ENCODE measurements around the gene SLFNL1. TPM values are rescaled to one million over a fixed set of nuclear protein-coding genes. Genes with fewer than 3 reads are reported as not detected.

The SLFNL1 gene
- total RNA-seq, 1 donor from 2014 or later, result 0.27 TPM

GRCh38 chr1:40987439-40988276 is 33.9 kb downstream of the SLFNL1 start:
- intact Hi-C loops (cut with micrococcal nuclease), result no loop called here

DNA sequence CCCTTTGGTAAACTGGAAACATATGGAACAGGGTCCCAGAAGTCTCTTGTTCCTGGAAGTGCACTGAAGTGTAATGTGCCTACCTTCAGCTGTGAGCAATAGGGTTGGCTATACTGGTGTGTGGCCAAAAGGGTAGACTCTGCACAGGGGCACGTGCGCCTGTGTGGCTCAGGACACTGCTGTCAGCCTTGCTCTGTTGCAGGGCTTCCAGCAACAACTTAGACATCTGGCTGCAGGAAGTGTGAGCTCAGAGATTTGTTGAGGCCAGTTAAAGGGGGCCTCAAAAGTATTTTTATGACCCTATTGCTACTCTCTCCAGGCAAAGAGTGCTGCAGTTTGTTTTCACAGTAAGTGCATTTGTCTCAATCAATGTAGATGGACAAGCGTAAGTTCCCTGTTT is 34.6 kb downstream of the SLFNL1 start:
- intact Hi-C loops (cut with micrococcal nuclease), result no loop called here

DNA sequence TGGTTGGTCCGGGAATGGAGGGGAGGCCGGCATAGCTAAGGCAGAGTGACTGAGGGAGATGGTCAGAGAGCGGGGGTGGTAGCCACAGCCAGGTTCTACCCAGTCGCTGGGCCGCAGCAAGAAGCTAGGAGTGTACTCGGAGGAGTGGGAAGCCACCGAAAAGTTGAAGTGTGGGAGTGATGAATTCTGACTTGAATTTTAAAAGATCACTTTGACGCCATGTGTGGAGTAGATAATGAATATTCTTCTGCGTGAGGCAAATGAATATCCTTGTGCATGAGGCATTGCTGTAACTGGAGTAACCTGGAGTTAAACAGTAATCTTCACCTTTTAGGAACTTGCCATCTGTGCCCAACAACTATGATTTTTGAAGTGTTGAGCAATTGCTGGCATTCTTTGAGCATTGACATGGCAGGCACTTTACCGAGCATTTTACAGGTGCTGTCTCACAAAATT is 35.2 kb downstream of the SLFNL1 start:
- intact Hi-C loops (cut with micrococcal nuclease), result no loop called here

DNA sequence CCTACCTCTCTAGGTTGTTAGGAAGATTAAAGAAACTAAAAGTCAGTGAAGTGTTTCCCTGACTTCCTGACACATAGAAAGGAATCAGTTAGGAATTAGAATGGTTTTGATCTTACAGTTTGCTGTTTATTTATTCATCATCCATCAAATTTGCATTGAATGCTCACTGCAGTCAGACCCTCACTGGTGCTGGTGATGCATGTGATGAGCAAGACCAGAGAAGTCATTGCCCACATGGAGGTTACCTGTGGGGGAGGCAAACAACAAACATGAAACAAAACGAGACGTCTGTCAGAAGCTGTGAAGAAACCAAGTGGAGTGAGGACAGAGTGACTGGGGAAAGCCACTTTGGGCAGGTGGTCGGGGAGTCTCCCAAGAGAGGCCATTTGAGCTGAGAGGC is 35.6 kb downstream of the SLFNL1 start:
- intact Hi-C loops (cut with micrococcal nuclease), result no loop called here

DNA sequence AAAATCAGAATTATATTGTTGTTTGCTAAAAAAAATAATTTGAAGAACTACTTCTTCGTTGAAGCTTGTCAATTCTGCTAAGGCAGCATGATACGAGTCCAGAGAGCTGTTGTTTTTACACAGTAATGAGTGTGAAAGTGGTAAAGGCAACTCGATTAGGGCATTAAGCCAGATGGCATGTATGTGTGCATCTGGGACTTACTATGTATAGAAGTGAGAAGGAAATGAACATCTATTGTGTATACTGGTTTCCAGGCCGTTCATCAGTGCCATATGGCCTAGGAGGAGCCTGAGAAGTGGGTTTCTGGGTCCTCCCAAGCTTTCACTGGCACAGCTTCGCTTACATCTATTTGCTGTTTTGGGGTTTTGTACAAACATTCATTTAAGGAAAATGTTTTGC is 36.4 kb downstream of the SLFNL1 start:
- intact Hi-C loops (cut with micrococcal nuclease), result no loop called here

DNA sequence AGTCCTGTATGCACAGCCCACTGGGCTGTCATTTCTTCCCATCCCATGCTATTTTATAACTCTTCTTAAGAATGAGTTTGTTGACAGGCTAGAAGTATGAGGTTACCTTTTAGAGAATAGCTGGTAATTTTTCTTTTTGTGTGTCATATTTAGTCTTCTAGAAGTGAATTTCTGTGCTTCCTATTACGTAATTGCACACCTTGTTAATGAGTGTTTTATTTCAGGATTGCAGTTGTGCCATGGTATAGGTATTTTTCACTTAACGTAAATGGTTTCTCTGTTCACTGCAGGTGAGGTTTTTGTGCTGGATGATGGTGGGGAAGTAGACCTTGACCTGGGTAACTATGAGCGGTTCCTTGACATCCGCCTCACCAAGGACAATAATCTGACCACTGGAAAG is 37.0 kb downstream of the SLFNL1 start:
- intact Hi-C loops (cut with micrococcal nuclease), result no loop called here

GRCh38 chr1:40984066-40984465 is 37.5 kb downstream of the SLFNL1 start:
- intact Hi-C loops (cut with micrococcal nuclease), result no loop called here

DNA sequence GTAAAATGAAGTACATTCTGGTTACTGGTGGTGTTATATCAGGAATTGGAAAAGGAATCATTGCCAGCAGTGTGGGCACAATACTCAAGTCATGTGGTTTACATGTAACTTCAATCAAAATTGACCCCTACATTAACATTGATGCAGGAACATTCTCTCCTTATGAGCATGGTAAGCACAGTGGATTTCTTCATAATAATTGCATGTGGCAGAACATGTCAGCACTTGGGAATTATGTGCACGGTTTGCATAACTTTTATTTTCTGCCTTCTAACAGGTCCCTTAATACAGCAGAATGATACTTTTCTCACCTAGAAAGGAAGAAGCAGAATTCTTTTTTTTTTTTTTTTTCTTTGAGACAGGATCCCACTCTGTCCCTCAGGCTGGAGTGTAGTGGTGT is 38.2 kb downstream of the SLFNL1 start:
- intact Hi-C loops (cut with micrococcal nuclease), result no loop called here

GRCh38 chr1:40982721-40983120 is 38.8 kb downstream of the SLFNL1 start:
- intact Hi-C loops (cut with micrococcal nuclease), result no loop called here

DNA sequence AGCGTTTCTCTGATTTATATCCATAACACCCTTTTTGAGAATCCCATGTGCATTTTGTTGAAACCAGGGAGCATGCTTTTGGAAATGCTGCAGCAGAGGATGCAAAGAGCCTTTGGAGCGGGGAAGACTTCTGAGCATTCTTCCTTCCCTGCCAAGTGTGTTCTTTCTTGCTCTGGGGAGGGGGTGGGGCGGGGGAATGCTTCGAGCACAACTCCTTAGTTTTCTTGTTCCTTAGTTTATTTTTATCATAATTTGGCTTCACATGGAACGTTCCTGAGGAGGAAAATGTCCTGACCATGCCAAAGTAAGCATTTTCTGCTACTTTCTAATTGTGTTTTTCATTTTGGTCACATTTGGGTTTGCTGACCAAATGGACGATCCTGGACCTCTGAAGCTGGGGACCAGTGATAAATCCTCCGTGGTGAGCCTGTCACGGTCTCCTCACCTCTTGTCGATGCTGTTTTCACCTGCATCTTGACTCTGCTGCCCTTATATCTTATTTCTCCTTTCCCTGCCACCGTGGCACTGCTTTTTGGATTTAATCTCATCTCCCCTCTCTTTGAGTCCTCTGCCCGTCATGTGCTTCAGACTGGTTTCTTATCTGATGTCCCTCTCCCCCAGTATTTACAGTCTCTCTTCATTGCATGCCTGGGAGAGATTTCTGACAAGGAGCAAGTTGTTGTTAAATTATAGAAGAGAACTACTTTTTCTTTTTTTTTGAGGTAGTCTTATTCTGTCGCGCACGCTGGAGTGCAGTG is 39.7 kb downstream of the SLFNL1 start:
- intact Hi-C loops (cut with micrococcal nuclease), result no loop called here

DNA sequence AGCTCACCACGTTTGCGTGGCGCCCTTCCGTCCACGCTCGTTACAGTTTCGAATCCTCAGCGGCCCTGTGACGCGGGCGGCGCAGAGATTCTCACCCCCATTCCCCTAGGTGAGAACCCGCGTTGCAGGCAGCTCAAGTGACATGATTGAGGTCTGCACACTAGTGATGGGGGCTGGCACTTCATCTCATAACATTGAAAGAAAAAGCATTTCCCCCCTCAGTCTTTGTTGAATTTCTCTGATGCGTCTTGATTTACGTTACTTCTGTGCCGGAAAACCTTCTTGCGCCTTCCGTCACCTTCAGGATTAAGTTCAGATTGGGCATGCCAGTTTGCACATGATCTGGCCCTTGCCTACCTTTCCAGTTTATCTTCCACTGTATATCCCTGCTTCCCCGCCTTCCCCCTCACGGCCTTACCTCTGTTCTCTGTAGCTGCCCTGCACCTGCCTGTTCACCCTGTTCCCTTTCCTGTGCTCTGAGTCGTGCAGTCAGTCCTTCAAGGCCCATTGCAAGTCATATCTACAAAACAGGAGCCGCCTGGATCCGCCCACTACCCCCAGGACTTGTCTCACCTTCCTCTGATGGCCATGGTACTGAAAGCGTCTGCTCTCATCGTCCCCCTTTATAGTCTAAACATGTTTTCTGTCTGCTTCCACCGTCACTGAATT is 40.9 kb downstream of the SLFNL1 start:
- intact Hi-C loops (cut with micrococcal nuclease), result loop anchor here (1.0 kb wide), 1 partner anchor 23 kb away; no protein-coding TSS in a partner anchor

GRCh38 chr1:40980068-40980452 is 41.5 kb downstream of the SLFNL1 start:
- intact Hi-C loops (cut with micrococcal nuclease), result loop anchor here (1.0 kb wide), 1 partner anchor 23 kb away; no protein-coding TSS in a partner anchor

DNA sequence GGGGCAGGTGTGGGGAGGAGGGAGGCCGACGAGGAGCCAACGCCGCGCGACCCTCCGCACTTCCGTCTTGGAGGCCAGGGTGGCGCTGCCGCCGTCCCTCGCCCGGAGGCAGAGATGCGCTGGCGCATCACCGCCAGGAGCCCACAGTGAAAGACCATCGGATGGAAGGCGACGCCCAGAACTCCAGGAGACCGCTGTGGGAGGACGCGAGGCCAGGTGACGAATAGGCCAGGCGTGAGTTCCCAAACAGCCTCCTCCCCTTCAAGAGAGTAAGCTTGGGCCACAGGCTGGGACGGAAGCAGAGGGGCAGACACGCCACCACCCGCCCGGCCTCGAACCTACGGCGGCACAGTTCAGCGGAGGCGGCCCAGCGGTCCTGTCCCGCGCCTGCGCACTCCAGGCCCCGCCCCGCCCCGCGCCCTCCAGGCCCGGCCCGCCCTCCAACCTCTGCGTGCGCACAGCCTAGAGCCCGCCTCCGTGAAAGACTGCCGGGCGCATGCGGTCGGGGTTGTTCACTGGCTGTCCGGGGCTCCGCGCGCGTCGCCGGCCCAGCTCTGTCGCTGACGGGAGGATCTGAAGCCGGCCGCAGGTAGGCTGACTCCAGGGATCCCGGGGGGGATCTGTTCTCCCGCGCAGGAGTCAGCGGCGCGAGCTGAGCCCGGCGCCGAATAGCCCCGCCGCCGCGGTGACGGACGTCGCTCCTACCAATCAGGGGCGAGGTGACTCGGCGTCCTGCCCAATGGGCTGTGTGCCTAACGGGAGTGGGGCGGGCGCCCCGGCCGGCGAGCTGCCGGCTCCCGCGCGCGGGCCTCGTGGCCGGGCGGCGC is 42.1 kb downstream of the SLFNL1 start, which contains the start of gene CTPS1:
TSS of gene CTPS1 (plus strand) at position 456 of the 827 bp plus-strand sequence. CDS start 3,595 bp downstream, outside the sequence.
- intact Hi-C loops (cut with micrococcal nuclease), result loop anchor here (1.0 kb wide), 2 partner anchors 24 to 287 kb away; no protein-coding TSS in a partner anchor

GRCh38 chr1:40978886-40979240 is 42.7 kb downstream of the SLFNL1 start:
- intact Hi-C loops (cut with micrococcal nuclease), result loop anchor here (1.0 kb wide), 1 partner anchor 287 kb away; no protein-coding TSS in a partner anchor

DNA sequence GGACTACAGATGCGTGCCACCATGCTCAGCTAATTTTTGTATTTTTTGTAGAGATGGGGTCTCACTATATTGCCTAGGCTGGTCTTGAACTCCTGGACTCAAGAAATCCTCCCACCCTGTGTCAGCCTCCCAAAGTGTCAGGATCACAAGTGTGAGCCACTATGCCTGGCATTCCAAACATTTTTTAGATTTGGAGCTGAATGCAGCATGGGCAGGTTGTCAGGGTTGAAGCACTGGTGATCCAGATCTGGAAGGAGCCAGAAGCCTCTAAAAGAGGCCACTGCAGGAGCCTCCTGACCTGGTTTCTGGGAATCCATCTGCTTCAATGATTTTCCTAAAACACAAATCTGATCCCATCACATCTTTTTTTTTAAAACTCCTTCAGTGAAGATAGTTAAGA is 43.8 kb downstream of the SLFNL1 start:
- intact Hi-C loops (cut with micrococcal nuclease), result no loop called here

- intact Hi-C loops (cut with micrococcal nuclease), result no loop called here
These were observed 44.4 kb downstream of the SLFNL1 start for GRCh38 chr1:40976952-40977690.

DNA sequence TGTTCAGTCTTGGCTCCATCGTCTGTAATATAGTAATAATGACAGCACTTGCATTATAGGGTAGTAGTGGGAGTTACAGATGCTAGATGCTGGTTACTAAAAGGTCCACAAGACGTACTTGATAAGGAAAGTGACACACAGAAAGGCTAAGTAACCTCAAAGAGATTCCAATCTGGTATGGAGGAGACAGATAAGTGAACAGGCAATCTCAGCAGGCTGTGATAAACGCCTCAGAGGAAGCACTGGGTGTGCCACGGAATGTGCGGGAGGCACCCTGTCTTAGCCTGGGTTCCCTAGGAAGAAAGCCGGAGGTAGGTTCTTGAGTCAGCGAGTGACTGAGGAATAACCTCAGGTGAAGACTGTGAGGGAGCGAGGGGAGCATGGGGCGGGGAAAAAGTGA is 46.6 kb downstream of the SLFNL1 start:
- intact Hi-C loops (cut with micrococcal nuclease), result no loop called here

DNA sequence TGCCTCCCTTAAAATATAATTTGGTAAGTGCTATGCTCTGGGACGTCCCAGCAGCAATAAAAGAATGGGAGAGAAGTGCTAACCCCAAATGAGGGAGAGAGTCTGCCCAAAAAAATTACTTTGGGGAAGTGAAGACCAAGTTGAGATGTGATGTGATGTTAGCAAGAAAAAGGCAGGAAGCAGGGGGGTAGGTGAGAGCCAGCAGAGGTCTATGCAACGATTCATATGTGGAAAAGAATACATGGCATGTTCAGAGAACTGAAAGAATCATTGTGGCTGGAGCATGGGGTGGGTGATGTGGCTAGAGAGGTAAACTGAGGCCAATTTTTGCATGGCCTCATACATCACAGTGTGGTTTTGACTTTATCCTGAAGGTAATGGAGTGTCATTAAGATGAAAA is 47.6 kb downstream of the SLFNL1 start:
- intact Hi-C loops (cut with micrococcal nuclease), result no loop called here

- intact Hi-C loops (cut with micrococcal nuclease), result no loop called here
These were observed 49.6 kb downstream of the SLFNL1 start for GRCh38 chr1:40971966-40972365.

GRCh38 chr1:40969445-40969844 is 52.1 kb downstream of the SLFNL1 start:
- intact Hi-C loops (cut with micrococcal nuclease), result no loop called here
